Smooth muscle cell (in vitro differentiated cells): ENCODE results near the gene DPH7. TPM values are rescaled to one million over a fixed set of nuclear protein-coding genes. Genes with fewer than 3 reads are reported as not detected.

ENCODE experiments used
- DNase-seq: peaks from one replicate; lab custom pipeline; 2025; ENCODE audit not compliant: unreplicated experiment; lab: John Stamatoyannopoulos, UW
- H2AFZ ChIP-seq: fragments of 200-600 bp; sonication (generic); 2 replicates; pipeline ENCODE4 v1.6.0; 2016; ENCODE audit warnings: antibody characterized with exemption, low read depth, mild to moderate bottlenecking
- H3F3A ChIP-seq: fragments of 200-600 bp; sonication (generic); 2 replicates; pipeline ENCODE4 v1.6.0; 2017; ENCODE audit warnings: antibody characterized with exemption, low read depth
- H3K27ac ChIP-seq: fragments of 200-600 bp; sonication (generic); 2 replicates; pipeline ENCODE4 v1.5.1; 2016; ENCODE audit warnings: low read depth, mild to moderate bottlenecking
- H3K27me3 ChIP-seq: fragments of 200-600 bp; sonication (generic); 2 replicates; pipeline ENCODE4 v1.6.1; 2016; ENCODE audit warnings: low read depth, mild to moderate bottlenecking
- H3K36me3 ChIP-seq: fragments of 200-600 bp; sonication (generic); 2 replicates; pipeline ENCODE4 v1.5.1; 2016; ENCODE audit warnings: low read depth
- H3K4me1 ChIP-seq: fragments of 200-600 bp; sonication (generic); 2 replicates; pipeline ENCODE4 v1.5.1; 2016; ENCODE audit warnings: low read depth
- H3K4me2 ChIP-seq: fragments of 200-600 bp; sonication (generic); 2 replicates; pipeline ENCODE4 v1.6.0; 2016; ENCODE audit warnings: mild to moderate bottlenecking
- H3K4me3 ChIP-seq: fragments of 200-600 bp; sonication (generic); 2 replicates; pipeline ENCODE4 v1.5.1; 2016; ENCODE audit warnings: mild to moderate bottlenecking
- H3K79me2 ChIP-seq: fragments of 200-600 bp; sonication (generic); 2 replicates; pipeline ENCODE4 v1.6.0; 2016; ENCODE audit warnings: low read depth, mild to moderate bottlenecking
- H3K9ac ChIP-seq: fragments of 200-600 bp; sonication (generic); 2 replicates; pipeline ENCODE4 v1.6.0; 2016; ENCODE audit warnings: low read depth
- H3K9me3 ChIP-seq: fragments of 200-600 bp; sonication (generic); replicated peaks from 2 replicates; pipeline ENCODE4 v1.5.1; 2016; ENCODE audit warnings: low read depth
- H4K20me1 ChIP-seq: fragments of 200-600 bp; sonication (generic); 2 replicates; pipeline ENCODE4 v1.6.0; 2016; ENCODE audit warnings: low read depth
- WGBS: methylation state at CpG from one replicate; pipeline ENCODE4 v1.1.7; 2016; ENCODE audit warnings: low lambda C conversion rate; 5-methylcytosine and 5-hydroxymethylcytosine counted together
- polyA plus RNA-seq: library from polyadenylated mRNA; unstranded; fragments of >200 nt; fragmentation: Nextera tagmentation; extraction: Ambion mirVana; gene quantifications from 2 replicates; pipeline ENCODE4 v1.2.1, GENCODE V29; 2016
- total RNA-seq: library from RNA; depleted of rRNA; stranded (reverse); fragments of >200 nt; gene quantifications from 2 replicates; pipeline ENCODE4 v1.2.3, GENCODE V29; 2014
- TF ChIP-seq, protein P1 (sequence below): fragments of 200-600 bp; sonication (generic); IDR thresholded peaks from 2 replicates; pipeline ENCODE4 v1.5.1; 2017; ENCODE audit warnings: borderline replicate concordance, mild to moderate bottlenecking, antibody characterized with exemption; ENCODE audit not compliant: insufficient read depth, poor library complexity, severe bottlenecking

The DPH7 gene
- total and polyA plus RNA-seq, 2 experiments from 2014 or later, result 18.2 to 21.8 TPM

DNA sequence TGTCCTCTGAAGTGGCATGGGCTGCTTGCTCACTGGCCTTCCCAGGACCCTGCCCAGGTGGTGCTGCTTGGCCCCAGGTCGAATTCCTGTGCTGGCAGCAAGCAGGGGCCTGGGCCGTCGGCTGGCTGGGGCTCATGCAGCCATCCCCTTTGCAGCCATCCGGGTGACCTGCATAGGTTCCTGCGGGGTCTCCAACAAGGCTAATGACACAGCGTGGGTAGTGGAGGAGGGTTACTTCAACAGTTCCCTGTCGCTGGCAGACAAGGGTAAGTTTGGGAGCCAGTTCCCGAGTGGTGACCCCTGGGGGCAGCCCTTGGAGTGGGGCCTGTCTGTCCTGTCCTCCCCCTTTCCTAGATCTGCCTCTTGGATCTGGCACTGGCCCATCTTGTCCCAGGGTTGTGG, 34.0 kb upstream of the DPH7 start:
- Histone ChIP-seq H3K27ac (peak overlapping the region; percentile 96), H3K27me3 (no peaks in the 10 kb centered on the region), H3K79me2 (peaks cover 25% of the 10 kb centered on the region), H3F3A (no peaks in the 10 kb centered on the region), H3K4me1 (peaks cover 4% of the 10 kb centered on the region), H3K9ac (peak overlapping the region; percentile 65), H3K4me3 (no peak overlapping the region), H3K4me2 (peak overlapping the region; percentile 33), H3K9me3 (no peaks in the 10 kb centered on the region), H3K36me3 (no peaks in the 10 kb centered on the region), H4K20me1 (no peaks in the 10 kb centered on the region), H2AFZ (no peak overlapping the region)
- TF ChIP-seq, protein P1, sequence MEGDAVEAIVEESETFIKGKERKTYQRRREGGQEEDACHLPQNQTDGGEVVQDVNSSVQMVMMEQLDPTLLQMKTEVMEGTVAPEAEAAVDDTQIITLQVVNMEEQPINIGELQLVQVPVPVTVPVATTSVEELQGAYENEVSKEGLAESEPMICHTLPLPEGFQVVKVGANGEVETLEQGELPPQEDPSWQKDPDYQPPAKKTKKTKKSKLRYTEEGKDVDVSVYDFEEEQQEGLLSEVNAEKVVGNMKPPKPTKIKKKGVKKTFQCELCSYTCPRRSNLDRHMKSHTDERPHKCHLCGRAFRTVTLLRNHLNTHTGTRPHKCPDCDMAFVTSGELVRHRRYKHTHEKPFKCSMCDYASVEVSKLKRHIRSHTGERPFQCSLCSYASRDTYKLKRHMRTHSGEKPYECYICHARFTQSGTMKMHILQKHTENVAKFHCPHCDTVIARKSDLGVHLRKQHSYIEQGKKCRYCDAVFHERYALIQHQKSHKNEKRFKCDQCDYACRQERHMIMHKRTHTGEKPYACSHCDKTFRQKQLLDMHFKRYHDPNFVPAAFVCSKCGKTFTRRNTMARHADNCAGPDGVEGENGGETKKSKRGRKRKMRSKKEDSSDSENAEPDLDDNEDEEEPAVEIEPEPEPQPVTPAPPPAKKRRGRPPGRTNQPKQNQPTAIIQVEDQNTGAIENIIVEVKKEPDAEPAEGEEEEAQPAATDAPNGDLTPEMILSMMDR, result no peak
- DNase-seq, result no peak
- 89% methylated on average over 8 of the region's 8 CpGs for WGBS

DNA sequence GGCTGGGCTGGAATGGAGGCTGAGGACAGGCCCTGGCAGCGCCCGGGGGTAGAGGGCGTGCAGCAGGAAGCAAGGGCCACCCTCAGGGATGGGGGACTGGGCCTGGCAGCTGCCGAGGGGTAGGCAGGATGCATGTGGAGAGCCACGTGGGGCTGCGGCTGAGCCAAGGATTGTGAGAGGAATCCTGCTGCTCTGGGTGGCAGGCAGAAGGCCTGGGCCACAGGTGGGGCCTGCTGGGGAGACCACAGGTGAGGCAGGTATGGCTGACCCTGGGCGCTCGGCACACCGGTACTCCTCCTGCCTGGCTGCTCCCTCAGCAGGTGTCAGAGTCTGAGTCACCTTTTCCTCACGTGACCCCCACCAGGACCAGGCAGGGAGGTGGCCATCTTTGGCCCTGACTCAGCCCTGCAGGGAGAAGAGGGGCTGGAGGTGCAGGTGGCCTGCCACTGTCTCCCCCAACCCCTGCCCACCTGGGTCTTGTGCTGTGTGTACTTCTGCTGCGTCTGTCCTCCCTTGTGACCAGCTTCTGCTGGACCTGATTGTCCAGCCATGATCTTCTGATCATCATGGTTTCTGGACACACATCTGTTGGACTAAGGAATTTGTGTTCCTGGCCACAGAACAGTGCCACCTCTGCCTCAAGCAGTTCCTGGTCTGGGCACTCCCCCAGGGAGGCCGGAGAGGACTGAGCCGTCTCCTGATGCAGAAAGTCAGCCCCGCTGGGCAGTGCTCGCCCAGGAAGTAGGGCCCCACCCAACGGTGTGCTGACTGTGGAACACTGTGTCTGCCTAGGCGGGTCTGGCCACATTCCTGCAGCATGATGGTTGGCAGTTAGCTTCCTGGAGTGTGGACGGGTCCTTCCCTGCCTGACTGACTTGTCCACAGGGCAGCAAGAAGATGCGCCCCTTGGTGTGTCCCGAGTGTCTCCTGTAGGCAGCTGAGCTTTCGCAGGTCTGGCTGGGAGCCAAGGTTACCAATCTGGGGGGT, 33.2 kb upstream of the DPH7 start:
- Histone ChIP-seq H3K4me1 (peaks cover 2% of the 10 kb centered on the region), H3K27ac (peak overlapping the region; percentile 96), H3K9me3 (no peaks in the 10 kb centered on the region), H2AFZ (no peak overlapping the region), H4K20me1 (peaks cover 7% of the 10 kb centered on the region), H3K36me3 (no peaks in the 10 kb centered on the region), H3F3A (no peaks in the 10 kb centered on the region), H3K79me2 (peaks cover 17% of the 10 kb centered on the region), H3K27me3 (no peaks in the 10 kb centered on the region), H3K4me2 (peak overlapping the region; percentile 33), H3K4me3 (no peak overlapping the region), H3K9ac (peak overlapping the region; percentile 80)
- TF ChIP-seq, protein P1, result no peak
- 55% methylated on average over 21 of the region's 21 CpGs for whole genome bisulfite sequencing
- DNase-seq, result no peak

DNA sequence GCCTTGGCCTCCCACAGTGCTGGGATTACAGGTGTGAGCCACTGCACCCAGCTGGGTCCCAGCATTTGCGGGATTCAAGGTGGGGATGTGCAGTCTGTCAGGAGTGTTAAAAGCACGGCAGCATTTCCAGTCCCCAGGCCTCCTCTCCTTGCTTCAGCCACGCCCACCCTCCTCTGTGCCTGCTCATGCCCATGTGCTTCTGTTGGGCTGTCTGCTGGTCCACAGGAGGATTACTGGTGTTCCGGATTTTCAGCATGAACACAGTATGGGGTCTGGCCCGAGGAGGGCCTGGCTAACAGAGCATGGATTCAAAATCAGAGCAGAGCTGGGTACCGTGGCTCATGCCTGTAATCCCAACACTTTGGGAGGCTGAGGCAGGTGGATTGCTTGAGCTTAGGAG, 32.2 kb upstream of the DPH7 start:
- Histone ChIP-seq H3K9ac (no peak overlapping the region), H2AFZ (no peak overlapping the region), H4K20me1 (peaks cover 14% of the 10 kb centered on the region), H3K27ac (peak overlapping the region; percentile 96), H3K4me3 (no peak overlapping the region), H3K27me3 (no peaks in the 10 kb centered on the region), H3K79me2 (peaks cover 14% of the 10 kb centered on the region), H3F3A (no peaks in the 10 kb centered on the region), H3K36me3 (no peaks in the 10 kb centered on the region), H3K9me3 (no peaks in the 10 kb centered on the region), H3K4me1 (peaks cover 10% of the 10 kb centered on the region), H3K4me2 (no peak overlapping the region)
- WGBS, result 86% methylated on average over 6 of the region's 6 CpGs
- TF ChIP-seq, protein P1, result no peak
- no peak for DNase-seq
